ENCODE data around the gene ELOVL5. TPM values are rescaled to one million over a fixed set of nuclear protein-coding genes. Genes with fewer than 3 reads are reported as not detected.
A peak's percentile ranks its signal among the peaks of the same experiment; 100 is the strongest.

Gene ELOVL5
- total and polyA plus RNA-seq, 2 experiments from 2014 or later = 83.3 to 180 TPM

DNA sequence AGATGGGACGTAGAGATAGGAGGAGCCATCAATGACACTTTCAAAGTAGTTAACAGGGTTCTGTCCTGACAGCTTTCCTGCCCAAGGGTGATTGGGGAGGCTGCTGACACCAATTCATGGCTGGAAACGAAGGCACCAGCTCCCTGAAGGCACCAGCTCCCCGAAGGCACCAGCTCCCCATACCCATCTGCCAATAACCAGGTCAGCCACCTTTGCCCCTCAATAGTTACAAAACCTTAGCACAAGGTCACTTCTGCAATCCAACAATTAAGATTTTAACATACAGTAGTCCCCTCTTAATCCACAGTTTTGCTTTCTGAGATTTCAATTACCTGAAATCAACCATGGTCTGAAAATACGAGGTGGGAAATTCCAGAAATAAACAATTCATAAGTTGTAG lies 51.7 kb downstream of the ELOVL5 start (continued):
- TF ChIP-seq, protein P1, sequence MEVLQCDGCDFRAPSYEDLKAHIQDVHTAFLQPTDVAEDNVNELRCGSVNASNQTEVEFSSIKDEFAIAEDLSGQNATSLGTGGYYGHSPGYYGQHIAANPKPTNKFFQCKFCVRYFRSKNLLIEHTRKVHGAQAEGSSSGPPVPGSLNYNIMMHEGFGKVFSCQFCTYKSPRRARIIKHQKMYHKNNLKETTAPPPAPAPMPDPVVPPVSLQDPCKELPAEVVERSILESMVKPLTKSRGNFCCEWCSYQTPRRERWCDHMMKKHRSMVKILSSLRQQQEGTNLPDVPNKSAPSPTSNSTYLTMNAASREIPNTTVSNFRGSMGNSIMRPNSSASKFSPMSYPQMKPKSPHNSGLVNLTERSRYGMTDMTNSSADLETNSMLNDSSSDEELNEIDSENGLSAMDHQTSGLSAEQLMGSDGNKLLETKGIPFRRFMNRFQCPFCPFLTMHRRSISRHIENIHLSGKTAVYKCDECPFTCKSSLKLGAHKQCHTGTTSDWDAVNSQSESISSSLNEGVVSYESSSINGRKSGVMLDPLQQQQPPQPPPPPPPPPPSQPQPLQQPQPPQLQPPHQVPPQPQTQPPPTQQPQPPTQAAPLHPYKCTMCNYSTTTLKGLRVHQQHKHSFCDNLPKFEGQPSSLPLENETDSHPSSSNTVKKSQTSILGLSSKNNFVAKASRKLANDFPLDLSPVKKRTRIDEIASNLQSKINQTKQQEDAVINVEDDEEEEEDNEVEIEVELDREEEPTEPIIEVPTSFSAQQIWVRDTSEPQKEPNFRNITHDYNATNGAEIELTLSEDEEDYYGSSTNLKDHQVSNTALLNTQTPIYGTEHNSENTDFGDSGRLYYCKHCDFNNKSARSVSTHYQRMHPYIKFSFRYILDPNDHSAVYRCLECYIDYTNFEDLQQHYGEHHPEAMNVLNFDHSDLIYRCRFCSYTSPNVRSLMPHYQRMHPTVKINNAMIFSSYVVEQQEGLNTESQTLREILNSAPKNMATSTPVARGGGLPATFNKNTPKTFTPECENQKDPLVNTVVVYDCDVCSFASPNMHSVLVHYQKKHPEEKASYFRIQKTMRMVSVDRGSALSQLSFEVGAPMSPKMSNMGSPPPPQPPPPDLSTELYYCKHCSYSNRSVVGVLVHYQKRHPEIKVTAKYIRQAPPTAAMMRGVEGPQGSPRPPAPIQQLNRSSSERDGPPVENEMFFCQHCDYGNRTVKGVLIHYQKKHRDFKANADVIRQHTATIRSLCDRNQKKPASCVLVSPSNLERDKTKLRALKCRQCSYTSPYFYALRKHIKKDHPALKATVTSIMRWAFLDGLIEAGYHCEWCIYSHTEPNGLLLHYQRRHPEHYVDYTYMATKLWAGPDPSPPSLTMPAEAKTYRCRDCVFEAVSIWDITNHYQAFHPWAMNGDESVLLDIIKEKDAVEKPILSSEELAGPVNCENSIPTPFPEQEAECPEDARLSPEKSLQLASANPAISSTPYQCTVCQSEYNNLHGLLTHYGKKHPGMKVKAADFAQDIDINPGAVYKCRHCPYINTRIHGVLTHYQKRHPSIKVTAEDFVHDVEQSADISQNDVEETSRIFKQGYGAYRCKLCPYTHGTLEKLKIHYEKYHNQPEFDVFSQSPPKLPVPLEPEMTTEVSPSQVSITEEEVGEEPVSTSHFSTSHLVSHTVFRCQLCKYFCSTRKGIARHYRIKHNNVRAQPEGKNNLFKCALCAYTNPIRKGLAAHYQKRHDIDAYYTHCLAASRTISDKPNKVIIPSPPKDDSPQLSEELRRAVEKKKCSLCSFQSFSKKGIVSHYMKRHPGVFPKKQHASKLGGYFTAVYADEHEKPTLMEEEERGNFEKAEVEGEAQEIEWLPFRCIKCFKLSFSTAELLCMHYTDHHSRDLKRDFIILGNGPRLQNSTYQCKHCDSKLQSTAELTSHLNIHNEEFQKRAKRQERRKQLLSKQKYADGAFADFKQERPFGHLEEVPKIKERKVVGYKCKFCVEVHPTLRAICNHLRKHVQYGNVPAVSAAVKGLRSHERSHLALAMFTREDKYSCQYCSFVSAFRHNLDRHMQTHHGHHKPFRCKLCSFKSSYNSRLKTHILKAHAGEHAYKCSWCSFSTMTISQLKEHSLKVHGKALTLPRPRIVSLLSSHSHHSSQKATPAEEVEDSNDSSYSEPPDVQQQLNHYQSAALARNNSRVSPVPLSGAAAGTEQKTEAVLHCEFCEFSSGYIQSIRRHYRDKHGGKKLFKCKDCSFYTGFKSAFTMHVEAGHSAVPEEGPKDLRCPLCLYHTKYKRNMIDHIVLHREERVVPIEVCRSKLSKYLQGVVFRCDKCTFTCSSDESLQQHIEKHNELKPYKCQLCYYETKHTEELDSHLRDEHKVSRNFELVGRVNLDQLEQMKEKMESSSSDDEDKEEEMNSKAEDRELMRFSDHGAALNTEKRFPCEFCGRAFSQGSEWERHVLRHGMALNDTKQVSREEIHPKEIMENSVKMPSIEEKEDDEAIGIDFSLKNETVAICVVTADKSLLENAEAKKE (CRISPR knock-in tag; IDR thresholded peaks at IDR 0.05) = no peak
- no peak for TF ChIP-seq JUNB (IDR thresholded peaks at IDR 0.05; ENCODE audit: unreplicated experiment)
- TF ChIP-seq ZNF114 (CRISPR knock-in tag; IDR thresholded peaks at IDR 0.05) = no peak
- no peak for TF ChIP-seq STAT1 (IDR thresholded peaks at IDR 0.05; ENCODE audit: unreplicated experiment)
- TF ChIP-seq, protein P2, sequence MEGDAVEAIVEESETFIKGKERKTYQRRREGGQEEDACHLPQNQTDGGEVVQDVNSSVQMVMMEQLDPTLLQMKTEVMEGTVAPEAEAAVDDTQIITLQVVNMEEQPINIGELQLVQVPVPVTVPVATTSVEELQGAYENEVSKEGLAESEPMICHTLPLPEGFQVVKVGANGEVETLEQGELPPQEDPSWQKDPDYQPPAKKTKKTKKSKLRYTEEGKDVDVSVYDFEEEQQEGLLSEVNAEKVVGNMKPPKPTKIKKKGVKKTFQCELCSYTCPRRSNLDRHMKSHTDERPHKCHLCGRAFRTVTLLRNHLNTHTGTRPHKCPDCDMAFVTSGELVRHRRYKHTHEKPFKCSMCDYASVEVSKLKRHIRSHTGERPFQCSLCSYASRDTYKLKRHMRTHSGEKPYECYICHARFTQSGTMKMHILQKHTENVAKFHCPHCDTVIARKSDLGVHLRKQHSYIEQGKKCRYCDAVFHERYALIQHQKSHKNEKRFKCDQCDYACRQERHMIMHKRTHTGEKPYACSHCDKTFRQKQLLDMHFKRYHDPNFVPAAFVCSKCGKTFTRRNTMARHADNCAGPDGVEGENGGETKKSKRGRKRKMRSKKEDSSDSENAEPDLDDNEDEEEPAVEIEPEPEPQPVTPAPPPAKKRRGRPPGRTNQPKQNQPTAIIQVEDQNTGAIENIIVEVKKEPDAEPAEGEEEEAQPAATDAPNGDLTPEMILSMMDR (conservative IDR thresholded peaks at IDR 0.05; ENCODE audit: low read depth in 2 of 2) = no peak
- TF ChIP-seq NANOG (IDR thresholded peaks at IDR 0.05; ENCODE audit: borderline replicate concordance) = no peak

DNA sequence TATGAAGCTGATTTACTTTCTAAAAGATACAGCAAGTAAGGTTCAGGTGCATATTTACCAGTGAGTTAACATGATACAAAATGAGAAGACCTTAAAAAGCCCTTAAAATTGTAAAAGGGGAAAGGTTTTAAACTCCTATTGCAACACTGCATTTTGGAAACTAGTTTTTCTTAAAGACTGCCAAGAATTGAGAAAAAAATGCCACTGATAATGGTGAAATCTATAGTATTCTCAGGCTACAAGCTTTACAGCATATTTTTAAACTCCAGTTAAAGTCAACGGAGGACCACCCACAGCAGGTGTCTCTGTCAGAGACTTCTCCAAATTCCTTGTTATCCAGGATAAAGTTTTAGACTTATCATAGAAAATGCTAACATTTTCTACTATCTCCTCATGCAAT lies 53.6 kb downstream of the ELOVL5 start:
- H3K4me3 Mint-ChIP-seq = no peak overlapping the region
- no peak for DNase-seq (ENCODE audit: low spot score)
- H3K9me2 ChIP-seq (ENCODE audit: insufficient read depth) = no peaks in the 10 kb centered on the region
- peaks cover 2% of the 10 kb centered on the region for H3K27me3 Mint-ChIP-seq (ENCODE audit: insufficient read depth, low read depth, poor library complexity)
- no peak overlapping the region for H3K4me2 ChIP-seq
- no peaks in the 10 kb centered on the region for H3K4me1 ChIP-seq (ENCODE audit: insufficient read depth)
- peak overlapping the region; percentile 65 for H3K27ac ChIP-seq (ENCODE audit: low read depth)
- peaks cover 83% of the 10 kb centered on the region for H3K79me2 ChIP-seq (replicated peaks; ENCODE audit: insufficient read depth)
- H2AFZ ChIP-seq = no peak overlapping the region
- no peak overlapping the region for H3K4me3 ChIP-seq
- H3K36me3 Mint-ChIP-seq (ENCODE audit: low read depth) = peaks cover 22% of the 10 kb centered on the region
- H3K36me3 ChIP-seq (ENCODE audit: insufficient read depth) = peaks cover 12% of the 10 kb centered on the region
- no peak for ATAC-seq
- H3F3A ChIP-seq (replicated peaks; ENCODE audit: low read depth) = no peaks in the 10 kb centered on the region
- no peaks in the 10 kb centered on the region for H3K9me3 Mint-ChIP-seq
- H3K27ac Mint-ChIP-seq = no peak overlapping the region
- no peaks in the 10 kb centered on the region for H3K27me3 ChIP-seq (ENCODE audit: insufficient read depth)
- peaks cover 13% of the 10 kb centered on the region for H3K4me1 Mint-ChIP-seq
- peaks cover 28% of the 10 kb centered on the region for H4K20me1 ChIP-seq (replicated peaks; ENCODE audit: insufficient read depth)
- TF ChIP-seq, protein P1 (CRISPR knock-in tag; IDR thresholded peaks at IDR 0.05) = no peak
- no peak for TF ChIP-seq EZH2 (IDR thresholded peaks at IDR 0.05; ENCODE audit: low read depth, unreplicated experiment)
- no peak for TF ChIP-seq STAT1 (IDR thresholded peaks at IDR 0.05; ENCODE audit: unreplicated experiment)
- TF ChIP-seq ZNF331 (CRISPR knock-in tag; IDR thresholded peaks at IDR 0.05; ENCODE audit: low read depth) = no peak

Measured in GM23338 (cell line).